Cardiac muscle cell (in vitro differentiated cells and primary cell): ENCODE measurements around the gene LHX4. TPM values are rescaled to one million over a fixed set of nuclear protein-coding genes. Genes with fewer than 3 reads are reported as not detected.

Experiments used
- DNase-seq, 2 donors: peaks; one replicate each; pipeline versions ENCODE4 v3.0.0 to v3.0.0-alpha.2; 2010 to 2017; ENCODE audit warnings: low read depth in 1 of 2, low spot score in 1 of 2
- H3K27ac ChIP-seq: fragments of 200-600 bp; sonication (generic); 2 replicates; pipeline ENCODE4 v1.5.1; 2016
- H3K27me3 ChIP-seq: fragments of 200-600 bp; sonication (generic); 2 replicates; pipeline ENCODE4 v1.6.0; 2016; ENCODE audit warnings: control low read depth
- H3K36me3 ChIP-seq: fragments of 200-600 bp; sonication (generic); 2 replicates; pipeline ENCODE4 v1.5.1; 2016; ENCODE audit warnings: control low read depth
- H3K4me1 ChIP-seq: fragments of 200-600 bp; sonication (generic); 2 replicates; pipeline ENCODE4 v1.8.1; 2017; ENCODE audit warnings: low read depth, mild to moderate bottlenecking, mixed run types
- H3K4me3 ChIP-seq: fragments of 200-600 bp; sonication (generic); 2 replicates; pipeline ENCODE4 v1.5.1; 2016; ENCODE audit warnings: mild to moderate bottlenecking
- H3K9me3 ChIP-seq: fragments of 200-600 bp; sonication (generic); 2 replicates; pipeline ENCODE4 v1.5.1; 2017; ENCODE audit warnings: low read depth, mild to moderate bottlenecking, control low read depth
- polyA plus RNA-seq: library from polyadenylated mRNA; unstranded; fragments of >200 nt; fragmentation: Nextera tagmentation; extraction: Ambion mirVana; gene quantifications from 2 replicates; pipeline ENCODE4 v1.2.1, GENCODE V29; 2016
- total RNA-seq: library from RNA; depleted of rRNA; stranded (reverse); fragments of >200 nt; gene quantifications from 2 replicates; pipeline ENCODE4 v1.2.3, GENCODE V29; 2016
- TF ChIP-seq, protein P1 (sequence below): IDR thresholded peaks from 2 replicates; pipeline ENCODE4 v1.5.1; 2012; ENCODE audit warnings: low read depth, mild to moderate bottlenecking, low read length

LHX4 gene
- total and polyA plus RNA-seq, 2 experiments from 2014 or later = 0.20 TPM; not detected in 1

DNA sequence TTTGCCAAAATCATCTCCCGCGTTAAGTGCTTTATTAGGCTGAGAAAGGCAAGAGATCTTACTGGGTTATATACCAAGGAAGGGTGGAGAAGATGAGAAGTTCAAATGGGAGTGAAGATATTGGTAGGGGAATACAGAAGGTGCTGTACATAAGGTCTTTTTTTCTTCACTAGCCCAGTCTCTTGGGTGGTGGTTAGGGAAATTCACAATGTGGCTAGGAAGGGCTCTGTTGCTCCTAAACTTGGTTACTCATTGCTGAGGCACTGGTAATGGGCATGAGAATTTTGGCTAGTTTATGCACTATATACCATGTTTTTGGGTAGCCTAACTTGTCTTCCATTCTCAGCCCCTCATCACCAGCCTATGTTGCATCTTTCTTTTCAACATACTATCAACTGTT lies 50.6 kb downstream of the LHX4 start:
- no peaks in the 10 kb centered on the region for H3K27me3 ChIP-seq
- H3K36me3 ChIP-seq = no peaks in the 10 kb centered on the region
- peaks cover 11% of the 10 kb centered on the region for H3K4me1 ChIP-seq
- DNase-seq = no peak
- TF ChIP-seq, protein P1, sequence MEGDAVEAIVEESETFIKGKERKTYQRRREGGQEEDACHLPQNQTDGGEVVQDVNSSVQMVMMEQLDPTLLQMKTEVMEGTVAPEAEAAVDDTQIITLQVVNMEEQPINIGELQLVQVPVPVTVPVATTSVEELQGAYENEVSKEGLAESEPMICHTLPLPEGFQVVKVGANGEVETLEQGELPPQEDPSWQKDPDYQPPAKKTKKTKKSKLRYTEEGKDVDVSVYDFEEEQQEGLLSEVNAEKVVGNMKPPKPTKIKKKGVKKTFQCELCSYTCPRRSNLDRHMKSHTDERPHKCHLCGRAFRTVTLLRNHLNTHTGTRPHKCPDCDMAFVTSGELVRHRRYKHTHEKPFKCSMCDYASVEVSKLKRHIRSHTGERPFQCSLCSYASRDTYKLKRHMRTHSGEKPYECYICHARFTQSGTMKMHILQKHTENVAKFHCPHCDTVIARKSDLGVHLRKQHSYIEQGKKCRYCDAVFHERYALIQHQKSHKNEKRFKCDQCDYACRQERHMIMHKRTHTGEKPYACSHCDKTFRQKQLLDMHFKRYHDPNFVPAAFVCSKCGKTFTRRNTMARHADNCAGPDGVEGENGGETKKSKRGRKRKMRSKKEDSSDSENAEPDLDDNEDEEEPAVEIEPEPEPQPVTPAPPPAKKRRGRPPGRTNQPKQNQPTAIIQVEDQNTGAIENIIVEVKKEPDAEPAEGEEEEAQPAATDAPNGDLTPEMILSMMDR = no peak
- no peak overlapping the region for H3K4me3 ChIP-seq
- H3K9me3 ChIP-seq = no peaks in the 10 kb centered on the region
- H3K27ac ChIP-seq = no peak overlapping the region

DNA sequence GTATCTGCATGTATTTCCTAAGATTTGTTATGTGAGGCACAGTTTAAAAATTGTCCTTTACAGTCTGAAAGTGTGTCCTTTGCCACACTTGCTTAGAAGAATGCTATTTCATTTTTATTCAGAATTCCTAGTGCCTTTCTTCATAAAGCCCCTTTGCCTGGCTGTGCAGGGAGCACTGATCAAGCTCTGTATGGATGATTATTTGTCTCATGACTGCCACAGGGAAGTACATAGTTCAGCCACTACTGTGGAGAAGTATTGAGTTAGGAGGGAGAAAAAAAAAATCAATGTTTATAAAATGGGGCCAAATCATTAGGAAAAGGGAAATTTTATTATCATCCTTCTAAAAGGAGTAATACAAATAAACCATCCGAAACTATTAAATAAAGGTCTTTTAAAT lies 51.4 kb downstream of the LHX4 start:
- no peaks in the 10 kb centered on the region for H3K9me3 ChIP-seq
- no peak overlapping the region for H3K27ac ChIP-seq
- DNase-seq = no peak
- H3K36me3 ChIP-seq = no peaks in the 10 kb centered on the region
- H3K4me3 ChIP-seq = no peak overlapping the region
- H3K27me3 ChIP-seq = no peaks in the 10 kb centered on the region
- peaks cover 11% of the 10 kb centered on the region for H3K4me1 ChIP-seq
- TF ChIP-seq, protein P1 = no peak

- Histone ChIP-seq H3K4me3 (no peak overlapping the region), H3K27ac (no peak overlapping the region), H3K36me3 (no peaks in the 10 kb centered on the region), H3K27me3 (no peaks in the 10 kb centered on the region), H3K4me1 (peaks cover 11% of the 10 kb centered on the region), H3K9me3 (no peaks in the 10 kb centered on the region)
- TF ChIP-seq, protein P1 = no peak
- no peak for DNase-seq
These were observed 52.5 kb downstream of the LHX4 start for GRCh38 chr1:180282401-180283044.

- Histone ChIP-seq H3K36me3 (no peaks in the 10 kb centered on the region), H3K4me1 (peaks cover 11% of the 10 kb centered on the region), H3K9me3 (no peaks in the 10 kb centered on the region), H3K4me3 (no peak overlapping the region), H3K27me3 (no peaks in the 10 kb centered on the region), H3K27ac (no peak overlapping the region)
- no peak for DNase-seq
- TF ChIP-seq, protein P1 = no peak
These were observed 53.0 kb downstream of the LHX4 start for GRCh38 chr1:180283098-180283497.

DNA sequence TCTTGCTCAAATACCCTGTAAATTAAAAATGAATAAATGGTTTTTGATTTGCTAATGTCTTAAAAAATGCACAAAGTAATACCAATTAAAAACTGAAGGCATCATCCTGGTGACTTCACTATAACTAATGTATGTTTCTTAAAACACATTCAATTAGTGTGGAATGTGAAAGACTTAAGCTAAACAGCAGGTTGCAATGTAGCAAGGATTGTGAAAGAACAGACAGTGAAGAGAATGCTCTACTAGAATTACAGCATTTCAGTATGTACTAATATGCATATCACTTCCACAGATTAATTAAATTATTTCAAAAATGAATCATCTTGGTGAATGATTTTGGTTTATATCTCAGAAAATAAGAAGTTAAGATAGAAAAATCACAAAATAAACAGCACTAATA lies 56.4 kb downstream of the LHX4 start:
- Histone ChIP-seq H3K27me3 (no peaks in the 10 kb centered on the region), H3K9me3 (no peaks in the 10 kb centered on the region), H3K27ac (no peak overlapping the region), H3K4me3 (no peak overlapping the region), H3K36me3 (no peaks in the 10 kb centered on the region), H3K4me1 (peaks cover 19% of the 10 kb centered on the region)
- TF ChIP-seq, protein P1 = no peak
- no peak for DNase-seq
